IgD-negative memory B cell (primary cell): ENCODE data around the gene TENM3. TPM values are rescaled to one million over a fixed set of nuclear protein-coding genes. Genes with fewer than 3 reads are reported as not detected.

Source experiments
- H3K27ac Mint-ChIP-seq, 3 donors: one replicate each; pipeline ENCODE4 v1.8.0; 2020 to 2022; ENCODE audit warnings: mild to moderate bottlenecking in 3 of 3, mixed read lengths in 3 of 3, moderate library complexity in 1 of 3
- H3K27me3 Mint-ChIP-seq: one replicate; pipeline ENCODE4 v1.8.0; 2021; ENCODE audit warnings: mixed read lengths
- H3K36me3 Mint-ChIP-seq: one replicate; pipeline ENCODE4 v1.8.0; 2020; ENCODE audit warnings: mild to moderate bottlenecking, mixed read lengths
- H3K4me1 Mint-ChIP-seq, 3 donors: one replicate each; pipeline ENCODE4 v1.8.0; 2020 to 2022; ENCODE audit warnings: mixed read lengths in 3 of 3, mild to moderate bottlenecking in 1 of 3
- H3K4me3 Mint-ChIP-seq, 4 donors: one replicate each; pipeline ENCODE4 v1.8.0; 2020 to 2022; ENCODE audit warnings: mild to moderate bottlenecking in 4 of 4, mixed read lengths in 4 of 4, moderate library complexity in 3 of 4
- H3K9me3 Mint-ChIP-seq, 3 donors: one replicate each; pipeline ENCODE4 v1.8.0; 2020 to 2021; ENCODE audit warnings: mixed read lengths in 3 of 3, mild to moderate bottlenecking in 1 of 3
- polyA plus RNA-seq: library from polyadenylated mRNA; unstranded; fragments of 300-500 nt; fragmentation: Illumina TruSeq; gene quantifications from one replicate; pipeline ENCODE4 v1.2.3, GENCODE V29; 2021

TENM3 gene
- polyA plus RNA-seq, 1 donor from 2014 or later = not detected

DNA sequence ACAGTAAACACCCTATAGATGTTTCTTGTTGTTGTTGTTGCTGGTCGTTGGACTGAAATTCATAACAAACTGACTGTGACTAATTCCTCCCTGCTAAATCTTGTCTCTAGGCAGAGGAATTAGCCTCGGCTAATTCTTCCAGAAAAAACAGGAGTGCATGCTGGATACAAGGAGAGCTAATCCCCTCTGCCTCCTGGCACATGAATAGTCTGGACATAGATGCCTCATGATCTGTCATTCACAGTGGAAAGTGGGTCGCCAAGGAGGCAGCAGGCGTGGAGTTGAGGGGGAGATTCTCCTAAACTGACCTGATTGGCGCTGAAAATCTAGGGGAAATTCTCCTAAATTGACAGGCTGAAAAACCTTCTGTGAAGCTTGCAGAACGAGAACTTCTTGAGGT is 453.9 kb downstream of the TENM3 start:
- H3K27me3 Mint-ChIP-seq = peaks cover 2% of the 10 kb centered on the region
- no peaks in the 10 kb centered on the region for H3K4me1 Mint-ChIP-seq
- no peak overlapping the region for H3K4me3 Mint-ChIP-seq
- H3K9me3 Mint-ChIP-seq = peaks cover 0 to 1% (median 0%) of the 10 kb centered on the region in 3 donors
- H3K36me3 Mint-ChIP-seq = peaks cover 2% of the 10 kb centered on the region
- H3K27ac Mint-ChIP-seq = no peak overlapping the region

DNA sequence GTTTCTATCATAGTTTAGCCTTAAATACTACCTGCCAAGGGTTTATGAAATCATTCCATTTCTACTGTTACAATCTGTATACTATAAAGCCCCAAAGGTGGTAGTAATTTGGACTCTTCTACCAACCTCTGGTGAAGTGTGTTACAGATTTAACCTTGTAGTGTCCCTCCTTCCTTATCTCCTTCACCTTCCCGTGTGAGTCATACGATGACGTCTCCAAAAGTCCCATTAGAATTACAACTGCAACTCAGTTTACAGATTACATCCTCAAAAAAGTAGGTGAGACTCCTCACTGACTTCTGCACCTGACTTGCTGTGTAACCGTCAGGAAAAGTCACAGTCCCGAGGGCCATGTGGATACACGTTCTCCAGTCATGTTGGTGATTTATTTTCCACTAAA is 455.0 kb downstream of the TENM3 start:
- H3K9me3 Mint-ChIP-seq = peaks cover 0 to 1% (median 0%) of the 10 kb centered on the region in 3 donors
- H3K36me3 Mint-ChIP-seq = peaks cover 2% of the 10 kb centered on the region
- H3K4me1 Mint-ChIP-seq = no peaks in the 10 kb centered on the region
- H3K27ac Mint-ChIP-seq = no peak overlapping the region
- H3K27me3 Mint-ChIP-seq = peaks cover 2% of the 10 kb centered on the region
- H3K4me3 Mint-ChIP-seq = no peak overlapping the region

DNA sequence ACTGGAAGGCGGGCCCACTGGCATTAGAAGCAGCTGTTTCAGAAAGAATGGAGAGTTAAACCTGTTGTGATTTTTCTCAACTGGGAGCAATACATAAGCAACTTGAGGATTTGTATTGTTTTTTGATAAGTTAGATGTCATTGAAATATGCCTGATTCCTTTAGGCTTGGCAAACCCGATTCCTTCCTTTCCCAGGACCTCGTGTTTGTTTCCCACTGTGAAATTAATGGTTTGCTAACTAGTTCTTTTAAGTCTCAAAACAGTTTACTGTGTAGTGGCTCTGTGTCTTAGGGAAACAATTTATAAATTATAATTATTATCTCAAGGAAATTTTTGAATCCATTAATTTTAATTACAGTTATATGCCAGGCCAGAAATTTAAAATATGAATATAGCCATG is 456.0 kb downstream of the TENM3 start:
- H3K27ac Mint-ChIP-seq = no peak overlapping the region
- H3K9me3 Mint-ChIP-seq = peaks cover 0 to 1% (median 0%) of the 10 kb centered on the region in 3 donors
- peaks cover 2% of the 10 kb centered on the region for H3K36me3 Mint-ChIP-seq
- H3K27me3 Mint-ChIP-seq = peaks cover 2% of the 10 kb centered on the region
- H3K4me3 Mint-ChIP-seq = no peak overlapping the region
- no peaks in the 10 kb centered on the region for H3K4me1 Mint-ChIP-seq

DNA sequence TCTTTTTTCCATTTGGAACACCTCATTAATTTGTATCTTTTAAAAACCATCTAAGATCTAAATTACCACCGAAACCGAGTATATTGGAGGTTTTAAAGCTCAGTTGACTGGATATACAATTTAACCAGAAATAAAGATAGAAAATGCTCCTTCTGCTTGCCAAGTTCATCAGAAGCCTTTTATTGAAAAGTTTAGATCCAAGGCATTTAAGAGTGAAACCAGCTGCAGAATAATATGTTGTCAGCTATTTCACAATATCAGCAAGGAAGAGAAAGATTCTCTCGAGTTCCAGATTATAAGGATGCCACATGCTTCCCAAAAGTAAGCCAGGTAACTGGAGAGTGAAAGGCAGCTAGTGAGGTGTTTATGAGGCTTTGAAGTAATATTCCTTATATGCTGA is 456.6 kb downstream of the TENM3 start:
- Mint-ChIP-seq H3K27me3 (no peaks in the 10 kb centered on the region), H3K9me3 (peaks cover 0 to 1% (median 0%) of the 10 kb centered on the region in 3 donors), H3K36me3 (peaks cover 2% of the 10 kb centered on the region), H3K27ac (no peak overlapping the region), H3K4me3 (no peak overlapping the region), H3K4me1 (no peaks in the 10 kb centered on the region)

DNA sequence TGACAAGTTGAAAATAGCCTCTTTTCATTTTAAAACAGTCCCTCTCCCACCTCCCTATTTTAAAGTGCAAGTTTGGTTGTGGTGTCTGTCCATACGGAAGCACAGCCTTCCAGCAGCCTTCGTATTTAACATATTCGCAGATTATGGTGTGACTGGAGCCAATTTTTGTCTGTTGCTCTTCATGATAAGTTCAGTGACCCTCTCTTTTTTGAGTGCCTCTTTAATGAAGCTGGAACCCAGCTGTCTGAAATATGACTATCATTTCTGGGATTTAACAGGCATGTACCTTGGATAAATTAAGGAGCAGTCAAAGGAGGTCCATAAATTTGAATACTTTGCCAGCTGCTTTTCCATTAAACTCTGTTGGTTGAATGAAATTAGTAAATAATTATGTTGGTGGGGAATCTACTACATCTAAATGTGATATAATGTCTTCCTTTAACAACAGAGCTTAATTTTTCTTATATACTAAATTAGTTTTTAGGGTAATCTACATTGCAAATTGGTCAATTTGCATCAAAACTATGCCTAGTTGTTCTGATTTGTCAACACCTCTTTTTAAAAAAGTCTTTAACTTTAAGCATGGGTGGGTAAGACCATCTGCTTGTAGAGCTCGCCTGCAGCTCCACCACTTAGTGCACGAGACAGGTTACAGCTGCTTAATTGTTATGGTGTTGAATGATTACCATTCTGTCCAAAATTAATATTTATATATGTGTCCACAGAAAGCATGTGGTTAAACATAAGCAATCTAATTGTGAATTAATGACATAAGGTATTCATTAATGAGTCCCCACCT is 457.4 kb downstream of the TENM3 start:
- Mint-ChIP-seq H3K27ac (no peak overlapping the region), H3K9me3 (no peaks in the 10 kb centered on the region), H3K27me3 (no peaks in the 10 kb centered on the region), H3K4me1 (no peaks in the 10 kb centered on the region), H3K36me3 (no peaks in the 10 kb centered on the region), H3K4me3 (no peak overlapping the region)

DNA sequence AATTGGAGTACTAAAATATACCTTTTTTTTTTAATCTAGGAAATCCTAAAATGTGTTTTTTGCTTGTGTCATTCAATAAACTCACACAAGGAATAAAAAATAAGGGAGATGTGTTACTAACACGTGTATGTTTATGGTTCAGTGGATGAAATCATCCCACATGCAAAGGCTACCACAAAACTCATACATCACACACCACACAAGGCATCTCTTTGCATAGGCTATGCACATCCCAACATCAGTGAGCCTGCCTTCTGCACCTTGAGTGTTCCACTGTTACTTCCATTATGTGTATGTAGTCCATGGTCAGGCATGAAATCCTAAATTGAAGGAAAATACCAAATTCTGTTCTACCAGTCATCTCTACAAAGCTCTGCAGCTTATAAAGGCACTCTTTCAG is 460.9 kb downstream of the TENM3 start:
- no peaks in the 10 kb centered on the region for H3K4me1 Mint-ChIP-seq
- H3K36me3 Mint-ChIP-seq = no peaks in the 10 kb centered on the region
- no peak overlapping the region for H3K4me3 Mint-ChIP-seq
- no peak overlapping the region for H3K27ac Mint-ChIP-seq
- peaks cover 8% of the 10 kb centered on the region for H3K27me3 Mint-ChIP-seq
- peaks cover 0 to 2% (median 0%) of the 10 kb centered on the region in 3 donors for H3K9me3 Mint-ChIP-seq

DNA sequence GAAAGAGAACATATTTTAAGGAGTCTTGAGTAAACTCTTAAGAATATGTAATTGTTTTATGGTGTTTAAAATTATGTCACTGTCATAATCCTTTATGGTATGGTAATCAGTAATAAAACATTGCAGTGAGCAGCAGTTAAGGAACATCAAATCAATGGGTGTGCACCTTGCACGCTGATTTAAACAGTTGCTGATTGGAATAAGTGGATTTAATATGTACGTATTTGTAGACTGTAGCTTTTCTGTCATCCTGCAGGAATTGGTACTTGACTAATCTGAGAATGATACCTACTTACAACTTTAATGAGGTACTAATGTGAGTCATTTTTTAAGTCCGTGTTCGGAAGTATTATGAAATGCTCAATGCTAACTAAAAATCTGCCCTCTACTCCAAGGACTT is 461.7 kb downstream of the TENM3 start:
- H3K27ac Mint-ChIP-seq = no peak overlapping the region
- H3K4me3 Mint-ChIP-seq = no peak overlapping the region
- H3K27me3 Mint-ChIP-seq = peaks cover 8% of the 10 kb centered on the region
- H3K36me3 Mint-ChIP-seq = no peaks in the 10 kb centered on the region
- no peaks in the 10 kb centered on the region for H3K4me1 Mint-ChIP-seq
- H3K9me3 Mint-ChIP-seq = peaks cover 0 to 2% (median 0%) of the 10 kb centered on the region in 3 donors

DNA sequence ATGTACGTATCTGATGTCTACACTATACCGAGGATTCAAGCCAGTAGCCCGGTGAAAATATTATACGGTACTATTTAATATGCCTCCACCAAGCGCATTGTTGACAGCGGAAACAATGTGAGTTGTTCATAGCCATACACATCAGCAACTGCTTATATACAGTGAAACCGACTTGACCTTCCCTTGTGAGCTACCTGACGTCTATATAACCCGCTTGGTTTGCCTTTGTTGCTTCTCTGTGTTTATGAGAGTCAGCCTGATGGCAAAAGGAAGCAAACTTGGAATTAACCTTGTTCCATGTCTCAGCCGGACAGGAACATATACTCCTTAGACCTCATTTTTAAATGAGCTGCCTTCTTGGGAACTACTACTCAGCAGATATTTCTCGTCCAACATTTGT is 462.2 kb downstream of the TENM3 start:
- H3K4me1 Mint-ChIP-seq = no peaks in the 10 kb centered on the region
- H3K27me3 Mint-ChIP-seq = peaks cover 8% of the 10 kb centered on the region
- H3K4me3 Mint-ChIP-seq = no peak overlapping the region
- no peaks in the 10 kb centered on the region for H3K36me3 Mint-ChIP-seq
- H3K9me3 Mint-ChIP-seq = peaks cover 0 to 2% (median 0%) of the 10 kb centered on the region in 3 donors
- H3K27ac Mint-ChIP-seq = no peak overlapping the region

DNA sequence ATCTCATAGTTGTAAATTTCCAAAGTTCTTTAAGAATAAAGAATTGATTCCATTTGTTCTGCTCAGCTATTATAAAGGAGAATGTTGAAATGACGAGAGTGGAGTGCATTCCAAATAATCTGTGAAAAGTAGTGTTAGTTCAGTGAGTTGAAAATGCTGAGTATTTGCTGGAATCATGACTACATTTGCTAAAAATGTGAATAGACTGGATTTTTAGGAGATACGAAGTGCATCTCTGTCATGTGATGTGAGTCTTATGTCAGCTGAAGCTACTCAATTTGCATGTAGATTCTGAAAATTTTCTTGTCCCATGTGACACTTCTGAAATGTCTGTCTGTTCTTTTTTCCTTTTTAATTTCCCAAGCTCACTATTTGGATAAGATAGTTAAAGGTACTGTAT is 468.0 kb downstream of the TENM3 start:
- no peak overlapping the region for H3K27ac Mint-ChIP-seq
- peaks cover 0 to 3% (median 0%) of the 10 kb centered on the region in 3 donors for H3K9me3 Mint-ChIP-seq
- H3K4me1 Mint-ChIP-seq = no peaks in the 10 kb centered on the region
- no peaks in the 10 kb centered on the region for H3K36me3 Mint-ChIP-seq
- peaks cover 3% of the 10 kb centered on the region for H3K27me3 Mint-ChIP-seq
- no peak overlapping the region for H3K4me3 Mint-ChIP-seq

DNA sequence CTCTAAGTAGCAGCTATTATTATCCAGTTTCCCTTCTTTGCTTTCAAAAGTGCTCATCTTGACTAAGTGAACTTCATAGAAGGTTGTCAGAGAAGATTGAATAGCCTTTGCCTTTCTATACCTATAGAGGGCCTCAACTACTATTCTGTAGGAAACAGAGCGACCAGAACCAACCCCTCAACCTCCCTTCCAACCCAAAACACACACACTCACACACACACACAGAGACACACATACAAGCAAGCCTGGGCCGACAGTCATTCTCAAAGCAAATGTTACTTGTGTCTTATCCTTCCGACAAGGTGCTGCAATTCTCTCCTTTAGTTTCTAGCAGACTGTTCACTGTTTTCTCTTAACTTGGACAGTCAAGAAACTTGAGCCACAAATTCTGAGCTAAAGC is 472.3 kb downstream of the TENM3 start:
- Mint-ChIP-seq H3K9me3 (peaks cover 0 to 1% (median 0%) of the 10 kb centered on the region in 3 donors), H3K4me3 (no peak overlapping the region), H3K27ac (no peak overlapping the region), H3K4me1 (no peaks in the 10 kb centered on the region), H3K27me3 (no peaks in the 10 kb centered on the region), H3K36me3 (peaks cover 1% of the 10 kb centered on the region)

DNA sequence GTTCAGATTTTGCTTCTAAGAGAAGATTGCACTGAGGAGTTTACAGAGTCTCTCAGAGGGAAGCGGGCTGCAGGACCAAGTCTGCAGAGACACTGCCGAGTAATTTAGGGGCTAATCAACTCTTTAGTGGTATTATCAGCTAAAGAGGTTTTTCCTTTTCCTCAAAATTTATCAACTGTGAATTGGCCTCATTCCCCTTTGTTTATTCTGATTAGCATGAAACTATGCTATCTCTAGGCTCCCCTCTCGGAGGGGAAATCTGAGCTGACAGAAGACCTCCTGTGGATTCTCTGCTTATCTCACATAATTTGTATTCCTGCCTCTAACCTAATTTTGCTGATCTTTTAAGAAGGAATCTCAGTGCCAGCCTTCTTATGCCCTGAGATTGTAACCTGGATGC is 473.0 kb downstream of the TENM3 start:
- Mint-ChIP-seq H3K4me3 (no peak overlapping the region), H3K27ac (no peak overlapping the region), H3K27me3 (no peaks in the 10 kb centered on the region), H3K36me3 (peaks cover 1% of the 10 kb centered on the region), H3K4me1 (no peaks in the 10 kb centered on the region), H3K9me3 (peaks cover 0 to 1% (median 0%) of the 10 kb centered on the region in 3 donors)

DNA sequence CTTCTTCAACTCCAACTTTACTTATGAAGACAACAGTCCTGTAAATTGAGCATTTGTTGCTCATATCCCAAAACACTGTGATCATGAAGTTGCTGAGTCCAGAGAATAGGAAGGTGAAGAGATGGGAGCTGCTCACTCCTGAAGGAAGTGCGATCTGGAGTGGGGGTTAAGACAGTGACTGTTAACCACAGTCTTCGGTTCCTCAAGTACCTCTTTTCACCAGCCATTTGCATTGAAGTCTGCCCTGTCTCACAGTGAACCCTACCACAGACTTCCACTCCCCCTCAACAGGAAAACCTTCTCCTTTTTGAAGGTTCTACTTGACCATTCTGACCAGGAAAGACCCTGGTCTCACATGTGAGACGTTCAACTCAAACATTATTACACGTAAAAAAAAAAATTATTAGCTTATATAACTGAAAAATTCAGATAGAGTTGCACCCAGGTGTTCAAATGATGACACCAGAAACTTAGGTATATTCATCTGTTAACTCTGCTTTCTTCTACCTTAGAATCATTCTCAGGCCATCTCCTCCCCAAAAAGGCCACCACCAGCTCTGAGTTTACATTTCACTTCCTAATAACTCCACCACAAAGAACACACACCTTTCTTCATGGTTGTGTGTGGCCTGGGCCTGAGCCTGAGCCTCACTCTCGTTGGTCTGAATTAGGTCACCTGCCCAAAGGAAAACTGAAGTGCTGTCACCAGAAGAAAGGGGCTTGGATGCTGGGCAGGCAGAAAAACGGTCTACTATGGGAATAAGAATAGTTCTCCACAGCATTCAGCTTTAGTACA is 474.8 kb downstream of the TENM3 start:
- H3K9me3 Mint-ChIP-seq = peaks cover 0 to 1% (median 0%) of the 10 kb centered on the region in 3 donors
- no peak overlapping the region for H3K27ac Mint-ChIP-seq
- no peaks in the 10 kb centered on the region for H3K4me1 Mint-ChIP-seq
- peaks cover 1% of the 10 kb centered on the region for H3K36me3 Mint-ChIP-seq
- no peaks in the 10 kb centered on the region for H3K27me3 Mint-ChIP-seq
- H3K4me3 Mint-ChIP-seq = no peak overlapping the region

DNA sequence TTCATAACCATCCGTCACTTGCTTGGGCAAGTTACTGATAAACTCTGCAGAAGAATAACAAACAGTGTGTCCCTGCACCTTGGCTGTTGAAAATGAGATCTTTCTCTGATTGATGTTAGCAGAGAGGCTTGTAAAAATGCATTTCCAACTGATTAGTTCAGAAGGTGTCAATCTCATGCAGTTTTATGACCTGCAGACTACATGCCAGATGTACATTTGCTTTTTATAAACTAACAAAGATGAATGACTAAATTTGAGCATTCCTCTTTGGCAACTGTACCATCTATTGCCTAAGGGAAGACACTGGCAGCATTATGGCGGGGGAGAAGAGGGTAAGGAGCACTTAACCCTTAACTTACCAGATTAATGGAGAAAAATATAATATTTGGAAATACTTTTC is 481.2 kb downstream of the TENM3 start:
- Mint-ChIP-seq H3K36me3 (no peaks in the 10 kb centered on the region), H3K4me1 (no peaks in the 10 kb centered on the region), H3K27me3 (no peaks in the 10 kb centered on the region), H3K9me3 (no peaks in the 10 kb centered on the region), H3K27ac (no peak overlapping the region), H3K4me3 (no peak overlapping the region)

DNA sequence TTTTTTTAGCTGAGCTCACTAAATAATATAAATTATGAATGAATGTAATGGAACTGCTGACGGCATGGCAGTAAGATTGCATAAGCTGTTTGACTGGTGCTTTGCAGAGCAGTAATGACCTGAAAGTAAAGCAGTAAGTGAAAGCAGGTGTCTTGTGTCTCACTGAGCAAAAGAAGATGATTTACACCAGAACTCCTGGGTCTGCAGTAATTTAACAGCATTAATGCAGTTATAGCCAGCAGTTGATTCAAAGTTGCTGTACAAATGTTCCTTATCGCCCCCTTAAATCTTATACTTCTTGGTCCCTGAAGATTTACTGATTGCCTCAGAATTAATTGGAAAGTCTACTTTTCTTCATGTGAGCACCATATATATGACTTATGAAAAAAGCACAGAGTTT is 486.3 kb downstream of the TENM3 start:
- H3K4me1 Mint-ChIP-seq = no peaks in the 10 kb centered on the region
- no peak overlapping the region for H3K27ac Mint-ChIP-seq
- no peaks in the 10 kb centered on the region for H3K9me3 Mint-ChIP-seq
- no peak overlapping the region for H3K4me3 Mint-ChIP-seq
- peaks cover 2% of the 10 kb centered on the region for H3K36me3 Mint-ChIP-seq
- H3K27me3 Mint-ChIP-seq = no peaks in the 10 kb centered on the region

DNA sequence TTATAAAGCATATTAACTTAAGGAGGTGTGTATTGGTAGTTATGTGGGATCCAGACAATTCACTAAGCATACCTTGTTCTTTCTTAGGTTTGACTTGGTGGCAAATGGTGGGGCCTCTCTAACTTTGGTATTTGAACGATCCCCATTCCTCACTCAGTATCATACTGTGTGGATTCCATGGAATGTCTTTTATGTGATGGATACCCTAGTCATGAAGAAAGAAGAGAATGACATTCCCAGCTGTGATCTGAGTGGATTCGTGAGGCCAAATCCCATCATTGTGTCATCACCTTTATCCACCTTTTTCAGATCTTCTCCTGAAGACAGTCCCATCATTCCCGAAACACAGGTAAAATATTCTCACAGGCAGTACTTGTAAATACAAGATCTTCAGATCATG is 487.6 kb downstream of the TENM3 start:
- peaks cover 2% of the 10 kb centered on the region for H3K36me3 Mint-ChIP-seq
- no peaks in the 10 kb centered on the region for H3K9me3 Mint-ChIP-seq

DNA sequence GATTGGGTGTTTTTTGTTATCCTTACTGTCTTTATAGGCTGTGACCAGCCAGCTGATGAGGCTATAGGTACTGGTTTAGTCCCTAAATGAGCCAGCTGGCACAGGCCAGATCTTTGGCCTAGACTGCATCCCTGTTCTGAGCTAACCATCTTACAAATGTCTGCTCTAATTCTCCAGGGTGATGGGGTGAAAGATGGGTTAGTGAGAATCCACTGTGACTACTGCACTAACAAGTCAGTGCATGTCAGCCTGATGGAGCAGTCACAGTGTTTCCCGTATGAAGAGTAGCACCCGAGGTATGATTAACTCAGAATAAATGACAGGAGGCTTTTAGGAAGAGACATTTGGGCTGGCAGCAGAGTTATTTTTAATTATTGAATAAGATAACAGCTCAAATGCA is 493.0 kb downstream of the TENM3 start:
- Mint-ChIP-seq H3K27me3 (no peaks in the 10 kb centered on the region), H3K4me3 (no peak overlapping the region), H3K4me1 (no peaks in the 10 kb centered on the region), H3K9me3 (no peaks in the 10 kb centered on the region), H3K36me3 (peaks cover 2% of the 10 kb centered on the region), H3K27ac (no peak overlapping the region)

More for the DNA sequence above, 487.6 kb downstream of the TENM3 start:
- H3K4me1 Mint-ChIP-seq = no peaks in the 10 kb centered on the region
- H3K27ac Mint-ChIP-seq = no peak overlapping the region
- no peaks in the 10 kb centered on the region for H3K27me3 Mint-ChIP-seq
- H3K4me3 Mint-ChIP-seq = no peak overlapping the region
